Stimulated activated CD4-positive, alpha-beta T cell treated with anti-CD3 and anti-CD28 coated beads, Interleukin-12 subunit alpha, Interleukin-12 subunit beta, amount 100 ng/mL, for 48 hours (primary cell): ENCODE data around the gene IRGQ.

Experiments
- DNase-seq, 3 donors: peaks; one replicate each; pipeline ENCODE4 v3.0.0-alpha.2; 2020; ENCODE audit warnings: low read depth in 2 of 3, low spot score in 1 of 3

Gene IRGQ

GRCh38 chr19:43545276-43545675, 50.7 kb downstream of the IRGQ start:
- no peak for DNase-seq

- DNase-seq: no peak
Measured at GRCh38 chr19:43544077-43544476, 51.9 kb downstream of the IRGQ start.

- no peak for DNase-seq
Measured at GRCh38 chr19:43541920-43542650, 53.8 kb downstream of the IRGQ start.

DNA sequence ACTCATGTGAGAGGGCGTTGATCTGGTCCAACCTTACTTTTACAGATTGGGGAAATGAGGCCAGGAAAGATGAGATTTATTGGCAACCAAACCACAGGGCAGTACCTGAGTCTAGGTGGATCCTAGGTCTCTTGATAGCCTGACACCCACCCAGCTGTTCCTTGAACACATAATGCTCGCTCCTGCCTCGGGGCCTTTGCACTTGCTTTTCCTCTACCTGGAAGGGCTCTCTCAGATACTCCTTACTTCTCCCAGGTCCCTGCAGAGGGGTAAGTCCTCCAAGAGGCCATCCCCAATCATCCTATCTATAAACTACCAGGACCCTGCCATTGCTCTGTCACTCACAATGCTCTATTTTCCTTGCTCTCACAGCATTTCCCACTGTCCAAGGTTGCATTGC, 55.6 kb downstream of the IRGQ start:
- no peak for DNase-seq

- DNase-seq: no peak
Measured at GRCh38 chr19:43538922-43539321, 57.0 kb downstream of the IRGQ start.

DNA sequence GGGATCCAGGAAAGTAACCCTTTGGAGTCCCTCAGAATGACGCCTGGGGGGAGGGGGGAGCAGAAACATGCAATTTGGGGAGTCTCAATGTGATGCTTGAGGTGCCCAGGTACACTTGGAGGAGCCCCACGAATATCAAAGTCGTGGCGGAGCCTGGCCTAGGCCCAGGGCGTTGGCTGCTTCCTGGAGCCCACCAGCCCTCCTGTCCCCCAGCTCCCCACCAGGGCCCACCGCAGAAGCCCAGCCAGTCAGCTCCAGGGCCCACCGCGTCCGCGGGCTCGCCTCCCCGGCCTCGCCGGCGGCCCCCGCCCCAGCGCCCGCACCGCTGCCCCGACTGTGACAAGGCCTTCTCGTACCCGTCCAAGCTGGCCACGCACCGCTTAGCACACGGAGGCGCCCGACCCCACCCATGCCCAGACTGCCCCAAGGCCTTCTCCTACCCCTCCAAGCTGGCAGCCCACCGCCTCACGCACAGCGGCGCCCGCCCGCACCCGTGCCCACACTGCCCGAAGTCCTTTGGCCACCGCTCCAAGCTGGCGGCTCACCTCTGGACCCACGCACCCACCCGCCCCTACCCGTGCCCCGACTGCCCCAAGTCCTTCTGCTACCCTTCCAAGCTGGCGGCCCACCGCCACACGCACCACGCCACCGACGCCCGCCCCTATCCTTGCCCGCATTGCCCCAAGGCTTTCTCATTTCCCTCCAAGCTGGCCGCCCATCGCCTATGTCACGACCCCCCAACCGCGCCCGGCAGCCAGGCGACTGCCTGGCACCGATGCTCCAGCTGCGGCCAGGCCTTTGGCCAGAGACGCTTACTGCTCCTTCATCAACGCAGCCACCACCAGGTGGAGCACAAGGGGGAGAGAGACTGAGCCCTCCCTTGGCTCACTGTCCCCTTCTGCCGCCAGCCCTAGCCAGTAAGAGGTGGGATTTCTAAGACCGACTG, 60.8 kb downstream of the IRGQ start:
- DNase-seq: peak in 1 of 3 donors; percentile 20
